K562 (cell line): Measurements from ENCODE around the gene ZNF768. TPM values are rescaled to one million over a fixed set of nuclear protein-coding genes. Genes with fewer than 3 reads are reported as not detected.

Experiments used
- COPS2 ChIP-seq: fragments of 450-650 bp; conservative IDR thresholded peaks from 2 replicates; pipeline ENCODE4 v1.6.1; 2016; ENCODE audit warnings: mild to moderate bottlenecking, moderate library complexity
- DACH1 ChIP-seq: fragments of 450-650 bp; IDR thresholded peaks from 2 replicates; pipeline ENCODE4 v1.6.1; 2018; ENCODE audit not compliant: partially characterized antibody
- FOXM1 ChIP-seq, 2 experiments: fragments of 450-650 bp in 1 of 2; sonication (generic) in 1 of 2; formaldehyde crosslinking in 1 of 2; IDR thresholded peaks; 2 replicates each; pipeline versions ENCODE4 v1.6.1 to v1.9.0; 2017 to 2022; ENCODE audit warnings: low read depth in 2 of 2, mild to moderate bottlenecking in 2 of 2, missing genetic modification reagents in 1 of 2, moderate library complexity in 1 of 2
- FUS ChIP-seq: fragments of 200-400 bp; formaldehyde crosslinking; optimal IDR thresholded peaks from 2 replicates; pipeline ENCODE3; 2017; ENCODE audit warnings: low read depth, low read length
- JUN ChIP-seq, 2 experiments: sonication (generic) in 1 of 2; formaldehyde crosslinking in 1 of 2; IDR thresholded peaks; 2 replicates each; pipeline versions ENCODE4 v1.6.1 to v1.8.0; 2012 to 2022; ENCODE audit warnings: borderline replicate concordance in 2 of 2, mild to moderate bottlenecking in 2 of 2, improper control_type of control experiment in 1 of 2, low read depth in 1 of 2, low read length in 1 of 2, missing genetic modification reagents in 1 of 2
- MTF1 ChIP-seq: fragments of 250-450 bp; sonication (Bioruptor Pico); IDR thresholded peaks from 2 replicates; pipeline ENCODE4 v1.9.0; 2021; ENCODE audit warnings: moderate library complexity, mild to moderate bottlenecking, inconsistent platforms, borderline replicate concordance
- NFRKB ChIP-seq: fragments of 450-650 bp; IDR thresholded peaks from 2 replicates; pipeline ENCODE4 v1.6.1; 2016; ENCODE audit warnings: low read depth
- PTRF ChIP-seq: fragments of 450-650 bp; IDR thresholded peaks from 2 replicates; pipeline ENCODE4 v1.6.1; 2016; ENCODE audit warnings: mild to moderate bottlenecking, missing genetic modification characterization, missing compliant biosample characterization
- SMAD1 ChIP-seq: fragments of 150-350 bp; IDR thresholded peaks from 2 replicates; pipeline ENCODE4 v1.6.1; 2014; ENCODE audit warnings: low read length, low read depth; ENCODE audit not compliant: partially characterized antibody
- SNIP1 ChIP-seq: fragments of 450-650 bp; IDR thresholded peaks from 2 replicates; pipeline ENCODE4 v1.7.1; 2017; ENCODE audit warnings: low read depth, mild to moderate bottlenecking
- SRSF9 ChIP-seq: fragments of 200-400 bp; formaldehyde crosslinking; IDR thresholded peaks from 2 replicates; pipeline ENCODE4 v1.6.1; 2017; ENCODE audit warnings: low read depth, low read length, borderline replicate concordance
- THAP12 ChIP-seq: fragments of 250-450 bp; sonication (Bioruptor Pico); IDR thresholded peaks from 2 replicates; pipeline ENCODE4 v1.9.0; 2021; ENCODE audit warnings: mild to moderate bottlenecking, inconsistent platforms
- WHSC1 ChIP-seq: IDR thresholded peaks from one replicate; pipeline ENCODE4 v1.6.1; 2012; ENCODE audit warnings: low read length, control low read depth, inconsistent platforms
- ZBTB11 ChIP-seq, 3 experiments: fragments of 200-800 bp in 1 of 3; fragments of 250-450 bp in 1 of 3; fragments of 450-650 bp in 1 of 3; sonication (Bioruptor Pico) in 1 of 3; sonication (Bioruptor generic) in 1 of 3; formaldehyde crosslinking in 1 of 3; IDR thresholded peaks; 2 replicates each; pipeline versions ENCODE4 v1.6.1 to v1.8.0; 2016 to 2022; ENCODE audit warnings: mild to moderate bottlenecking in 2 of 3, missing genetic modification characterization in 2 of 3, missing compliant biosample characterization in 1 of 3, moderate library complexity in 1 of 3
- ZBTB5 ChIP-seq: fragments of 450-650 bp; IDR thresholded peaks from 2 replicates; pipeline ENCODE4 v1.6.1; 2017; ENCODE audit warnings: antibody characterized with exemption
- ZFP1 ChIP-seq: fragments of 450-650 bp; formaldehyde crosslinking; IDR thresholded peaks from 2 replicates; pipeline ENCODE4 v1.4.0; 2020; ENCODE audit warnings: mild to moderate bottlenecking, mixed read lengths
- ZFP30 ChIP-seq: fragments of 250-450 bp; sonication (Bioruptor Pico); IDR thresholded peaks from 2 replicates; pipeline ENCODE4 v1.8.0; 2022; ENCODE audit warnings: moderate library complexity, mild to moderate bottlenecking, inconsistent platforms, borderline replicate concordance
- ZKSCAN1 ChIP-seq: fragments of 150-350 bp; IDR thresholded peaks from 2 replicates; pipeline ENCODE4 v1.6.1; 2016; ENCODE audit warnings: low read depth, low read length
- ZNF316 ChIP-seq: fragments of 450-650 bp; IDR thresholded peaks from 2 replicates; pipeline ENCODE4 v1.6.1; 2016
- ZNF696 ChIP-seq: fragments of 250-450 bp; sonication (Bioruptor Pico); conservative IDR thresholded peaks from 2 replicates; pipeline ENCODE4 v1.4.0; 2020; ENCODE audit warnings: mild to moderate bottlenecking, moderate library complexity
- ZNF707 ChIP-seq: fragments of 250-450 bp; sonication (Bioruptor Pico); conservative IDR thresholded peaks from 2 replicates; pipeline ENCODE4 v1.8.0; 2022; ENCODE audit warnings: inconsistent platforms, mild to moderate bottlenecking, moderate library complexity
- polyA plus RNA-seq, 8 experiments: library from polyadenylated mRNA; depleted of rRNA in 4 of 8; stranded (reverse) in 5 of 8; unstranded in 3 of 8; fragments of >200 nt; fragmentation: Nextera tagmentation in 2 of 8; fragmentation: Illumina TruSeq in 1 of 8; extraction: Ambion mirVana in 2 of 8; extraction: Trizol in 1 of 8; gene quantifications; 2 replicates each; pipeline versions ENCODE4 v1.2.1 to v1.2.3, GENCODE V29; 2011 to 2014; ENCODE audit warnings: inconsistent platforms in 1 of 8, missing spikeins in 1 of 8
- total RNA-seq, 7 experiments: library from RNA; depleted of rRNA in 6 of 7; stranded (reverse); fragments of >200 nt in 6 of 7; fragmentation: Illumina TruSeq in 2 of 7; extraction: Trizol in 2 of 7; gene quantifications; 2 replicates each; pipeline versions ENCODE4 v1.2.1 to v1.2.3, GENCODE V29; 2011 to 2021; ENCODE audit warnings: low replicate concordance in 1 of 7

Gene ZNF768
- total and polyA plus RNA-seq, 9 of the 15 experiments (the other 6 are each of a cell fraction or from before 2014, with no cell fraction given), result 0.13 to 50.7 (median 26.9) TPM

- TF ChIP-seq JUN (IDR thresholded peaks at IDR 0.05; ENCODE audit: borderline replicate concordance, low read depth, low read length) (no peak), JUN (CRISPR knock-in tag; IDR thresholded peaks at IDR 0.05; ENCODE audit: borderline replicate concordance) (no peak), COPS2 (no peak), ZNF696 (CRISPR knock-in tag) (no peak), ZBTB5 (no peak), ZBTB11 (CRISPR knock-in tag; IDR thresholded peaks at IDR 0.05) (no peak), ZFP1 (CRISPR knock-in tag) (no peak), DACH1 (no peak), SNIP1 (no peak), SMAD1 (no peak), NFRKB (no peak), THAP12 (CRISPR knock-in tag) (no peak), ZFP30 (CRISPR knock-in tag) (no peak), ZKSCAN1 (no peak), FUS (no peak), MTF1 (CRISPR knock-in tag) (no peak), ZNF707 (no peak), WHSC1 (no peak), PTRF (tag) (no peak), ZNF316 (no peak), SRSF9 (no peak), FOXM1 (IDR thresholded peaks at IDR 0.05; ENCODE audit: low read depth) (no peak), FOXM1 (CRISPR knock-in tag; IDR thresholded peaks at IDR 0.05; ENCODE audit: low read depth) (0 out of 2 replicates have a peak, but pooled peaks have one; percentile 23)
Observed at GRCh38 chr16:30558789-30559377, 32.5 kb upstream of the ZNF768 start (continued).
